K562 (cell line): ENCODE results near the gene RPL22. TPM values are rescaled to one million over a fixed set of nuclear protein-coding genes. Genes with fewer than 3 reads are reported as not detected.

ENCODE experiments used
- CC2D1A ChIP-seq: fragments of 450-650 bp; IDR thresholded peaks from 2 replicates; pipeline ENCODE4 v1.6.1; 2017; ENCODE audit warnings: mild to moderate bottlenecking
- CCAR2 ChIP-seq: fragments of 200-400 bp; formaldehyde crosslinking; IDR thresholded peaks from 2 replicates; pipeline ENCODE4 v1.6.1; 2017; ENCODE audit warnings: mild to moderate bottlenecking, low read depth, low read length
- EHMT2 ChIP-seq: fragments of 450-650 bp; IDR thresholded peaks from 2 replicates; pipeline ENCODE4 v1.6.1; 2018; ENCODE audit warnings: antibody characterized with exemption
- ELF2 ChIP-seq: fragments of 250-450 bp; sonication (Bioruptor Pico); IDR thresholded peaks from 2 replicates; pipeline ENCODE4 v1.5.0; 2021; ENCODE audit warnings: mild to moderate bottlenecking
- IFI16 ChIP-seq: fragments of 250-450 bp; sonication (Bioruptor Pico); IDR thresholded peaks from 2 replicates; pipeline ENCODE4 v2.1.2; 2022; ENCODE audit warnings: mild to moderate bottlenecking, inconsistent platforms
- JUND ChIP-seq, 2 experiments: IDR thresholded peaks; 2 replicates in 1 of 2; 3 replicates in 1 of 2; pipeline ENCODE4 v1.6.1; 2011; ENCODE audit warnings: borderline replicate concordance in 2 of 2, low read depth in 2 of 2, low read length in 2 of 2, improper control_type of control experiment in 1 of 2, missing biosample characterization in 1 of 2, missing genetic modification characterization in 1 of 2, missing genetic modification reagents in 1 of 2
- MTA1 ChIP-seq: fragments of 450-650 bp; IDR thresholded peaks from 2 replicates; pipeline ENCODE4 v1.6.1; 2017; ENCODE audit warnings: borderline replicate concordance
- NCOA4 ChIP-seq: fragments of 450-650 bp; IDR thresholded peaks from 2 replicates; pipeline ENCODE4 v1.6.1; 2018; ENCODE audit warnings: mild to moderate bottlenecking; ENCODE audit not compliant: partially characterized antibody
- NFIX ChIP-seq: fragments of 250-450 bp; sonication (Bioruptor Pico); IDR thresholded peaks from 2 replicates; pipeline ENCODE4 v1.4.0; 2020; ENCODE audit warnings: low read depth, mild to moderate bottlenecking, moderate library complexity
- NR2C1 ChIP-seq, 2 experiments: fragments of 450-650 bp; IDR thresholded peaks; 2 replicates each; pipeline ENCODE4 v1.6.1; 2017; ENCODE audit warnings: mild to moderate bottlenecking in 2 of 2, antibody characterized with exemption in 1 of 2, inconsistent platforms in 1 of 2, missing compliant biosample characterization in 1 of 2, missing genetic modification characterization in 1 of 2
- NR2C2 ChIP-seq, 2 experiments: fragments of 200-800 bp in 1 of 2; sonication (Bioruptor generic) in 1 of 2; sonication (generic) in 1 of 2; formaldehyde crosslinking in 1 of 2; IDR thresholded peaks; 2 replicates each; pipeline versions ENCODE4 v1.6.1 to v1.8.0; 2016 to 2022; ENCODE audit warnings: mild to moderate bottlenecking in 1 of 2, missing compliant biosample characterization in 1 of 2, missing genetic modification characterization in 1 of 2, missing genetic modification reagents in 1 of 2
- POLR2H ChIP-seq: IDR thresholded peaks from 2 replicates; pipeline ENCODE4 v1.6.1; 2016; ENCODE audit warnings: missing genetic modification characterization, low read depth, mild to moderate bottlenecking, control low read depth, missing compliant biosample characterization, moderate library complexity
- SP2 ChIP-seq: IDR thresholded peaks from 2 replicates; pipeline ENCODE4 v1.6.1; 2011; ENCODE audit warnings: mild to moderate bottlenecking, low read depth, low read length, moderate library complexity; ENCODE audit not compliant: poor library complexity, severe bottlenecking; ENCODE audit errors: extremely low read depth
- TAF15 ChIP-seq: fragments of 200-400 bp; formaldehyde crosslinking; IDR thresholded peaks from 2 replicates; pipeline ENCODE4 v1.6.1; 2017; ENCODE audit warnings: mild to moderate bottlenecking, low read depth, low read length, moderate library complexity
- TEAD4 ChIP-seq, 2 experiments: sonication (generic) in 1 of 2; formaldehyde crosslinking in 1 of 2; IDR thresholded peaks; 2 replicates each; pipeline versions ENCODE4 v1.6.1 to v1.8.0; 2012 to 2022; ENCODE audit warnings: borderline replicate concordance in 1 of 2, inconsistent platforms in 1 of 2, low read length in 1 of 2, mild to moderate bottlenecking in 1 of 2, missing genetic modification reagents in 1 of 2
- ZBTB7A ChIP-seq: IDR thresholded peaks from 2 replicates; pipeline ENCODE4 v1.6.1; 2011; ENCODE audit warnings: low read depth, mild to moderate bottlenecking, low read length, moderate library complexity, borderline replicate concordance; ENCODE audit not compliant: control insufficient read depth
- ZFP30 ChIP-seq: fragments of 250-450 bp; sonication (Bioruptor Pico); IDR thresholded peaks from 2 replicates; pipeline ENCODE4 v1.8.0; 2022; ENCODE audit warnings: moderate library complexity, mild to moderate bottlenecking, inconsistent platforms, borderline replicate concordance
- ZNF217 ChIP-seq: sonication (generic); formaldehyde crosslinking; IDR thresholded peaks from 2 replicates; pipeline ENCODE4 v1.8.0; 2022; ENCODE audit warnings: mild to moderate bottlenecking, missing genetic modification reagents
- ZNF696 ChIP-seq: fragments of 250-450 bp; sonication (Bioruptor Pico); conservative IDR thresholded peaks from 2 replicates; pipeline ENCODE4 v1.4.0; 2020; ENCODE audit warnings: mild to moderate bottlenecking, moderate library complexity
- ZNF764 ChIP-seq: fragments of 250-450 bp; sonication (Bioruptor Pico); IDR thresholded peaks from 2 replicates; pipeline ENCODE4 v1.4.0; 2020; ENCODE audit warnings: low read depth, mild to moderate bottlenecking, moderate library complexity
- polyA plus RNA-seq, 8 experiments: library from polyadenylated mRNA; depleted of rRNA in 4 of 8; stranded (reverse) in 5 of 8; unstranded in 3 of 8; fragments of >200 nt; fragmentation: Nextera tagmentation in 2 of 8; fragmentation: Illumina TruSeq in 1 of 8; extraction: Ambion mirVana in 2 of 8; extraction: Trizol in 1 of 8; gene quantifications; 2 replicates each; pipeline versions ENCODE4 v1.2.1 to v1.2.3, GENCODE V29; 2011 to 2014; ENCODE audit warnings: inconsistent platforms in 1 of 8, missing spikeins in 1 of 8
- total RNA-seq, 7 experiments: library from RNA; depleted of rRNA in 6 of 7; stranded (reverse); fragments of >200 nt in 6 of 7; fragmentation: Illumina TruSeq in 2 of 7; extraction: Trizol in 2 of 7; gene quantifications; 2 replicates each; pipeline versions ENCODE4 v1.2.1 to v1.2.3, GENCODE V29; 2011 to 2021; ENCODE audit warnings: low replicate concordance in 1 of 7
- TF ChIP-seq, protein P1 (sequence below): fragments of 250-450 bp; sonication (Bioruptor Pico); IDR thresholded peaks from 2 replicates; pipeline ENCODE4 v1.8.0; 2021; ENCODE audit warnings: borderline replicate concordance, mild to moderate bottlenecking, moderate library complexity; ENCODE audit not compliant: poor library complexity, severe bottlenecking
- TF ChIP-seq, protein P2 (sequence below): fragments of 250-450 bp; sonication (Bioruptor Pico); IDR thresholded peaks from 2 replicates; pipeline ENCODE4 v1.6.1; 2021; ENCODE audit warnings: mild to moderate bottlenecking

Gene RPL22
- total and polyA plus RNA-seq, 9 of the 15 experiments (the other 6 are each of a cell fraction or from before 2014, with no cell fraction given) = 467 to 1,165 (median 607) TPM

DNA sequence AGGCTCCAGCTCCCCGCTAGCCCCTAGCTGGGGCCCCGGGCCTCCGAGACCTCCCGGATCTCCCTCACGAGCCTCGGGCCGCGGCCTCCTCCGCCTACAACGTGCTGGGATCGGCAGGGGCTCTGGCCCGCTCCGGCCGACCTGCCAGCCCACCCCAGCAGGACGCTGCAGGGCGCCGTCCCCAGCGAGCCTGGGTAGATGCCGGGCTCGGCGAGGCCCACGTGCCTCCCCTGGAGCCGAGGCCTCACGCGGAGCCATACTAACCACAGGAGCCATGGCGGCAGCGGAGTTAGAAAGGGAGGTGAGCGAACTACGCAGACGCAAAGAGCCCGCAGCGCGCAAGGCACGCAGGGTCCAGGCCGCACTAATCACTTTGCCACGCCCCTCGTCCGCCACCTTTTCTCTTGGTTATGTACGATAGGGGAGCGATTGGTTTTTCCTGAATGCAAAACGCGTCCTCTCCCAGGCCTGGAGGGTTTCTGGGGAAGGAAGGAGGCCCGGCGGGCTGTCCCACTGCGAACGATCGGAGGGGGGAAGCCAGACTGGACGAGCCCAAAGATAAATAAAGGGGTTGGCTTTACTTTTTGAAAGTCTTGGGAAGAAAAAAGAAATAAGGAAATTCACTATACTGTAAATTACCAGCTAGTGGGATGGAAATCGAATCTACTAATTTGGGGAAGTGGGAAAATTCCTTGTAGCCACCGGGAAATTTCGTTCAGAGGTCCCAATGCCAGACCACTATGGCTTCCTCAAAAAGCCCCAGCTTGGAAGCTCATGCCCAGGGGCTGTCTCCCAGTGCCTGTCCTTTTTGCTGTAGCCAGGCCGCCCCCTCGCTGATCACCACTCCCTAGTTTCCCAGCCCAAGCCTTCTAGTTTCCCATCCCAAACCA, at the start of gene RPL22 (continued):
- TF ChIP-seq, protein P1, sequence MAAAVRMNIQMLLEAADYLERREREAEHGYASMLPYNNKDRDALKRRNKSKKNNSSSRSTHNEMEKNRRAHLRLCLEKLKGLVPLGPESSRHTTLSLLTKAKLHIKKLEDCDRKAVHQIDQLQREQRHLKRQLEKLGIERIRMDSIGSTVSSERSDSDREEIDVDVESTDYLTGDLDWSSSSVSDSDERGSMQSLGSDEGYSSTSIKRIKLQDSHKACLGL = peak; percentile 92
- TF ChIP-seq EHMT2 (peak; percentile 64; the same call in 1 of the 2 replicates), TEAD4 (IDR thresholded peaks at IDR 0.05; ENCODE audit: low read length) (peak; percentile 60), TEAD4 (CRISPR knock-in tag; IDR thresholded peaks at IDR 0.05; ENCODE audit: borderline replicate concordance) (no peak), NR2C2 (CRISPR knock-in tag; IDR thresholded peaks at IDR 0.05) (peak; percentile 87), NR2C2 (tag; IDR thresholded peaks at IDR 0.05) (peak; percentile 60; the same call in 1 of the 2 replicates), CC2D1A (no peak), ELF2 (CRISPR knock-in tag) (0 out of 2 replicates have a peak, but pooled peaks have one; percentile 23), JUND (IDR thresholded peaks at IDR 0.05; ENCODE audit: borderline replicate concordance, low read depth, low read length) (peak; percentile 98), JUND (tag; IDR thresholded peaks at IDR 0.05; ENCODE audit: borderline replicate concordance, low read depth, low read length) (peak; percentile 61; the same call in 1 of the 3 replicates), NFIX (CRISPR knock-in tag) (no peak), SP2 (no peak), ZNF696 (CRISPR knock-in tag) (no peak), IFI16 (CRISPR knock-in tag) (no peak), ZNF764 (CRISPR knock-in tag) (no peak), ZBTB7A (peak; percentile 61; the same call in 1 of the 2 replicates), ZNF217 (CRISPR knock-in tag) (no peak), CCAR2 (no peak), NCOA4 (peak; percentile 98), ZFP30 (CRISPR knock-in tag) (no peak), NR2C1 (IDR thresholded peaks at IDR 0.05) (no peak), NR2C1 (tag; IDR thresholded peaks at IDR 0.05) (no peak; the same call in 1 of the 2 replicates), TAF15 (no peak), MTA1 (0 out of 2 replicates have a peak, but pooled peaks have one; percentile 5), POLR2H (tag) (peak; percentile 86)
- TF ChIP-seq, protein P2, sequence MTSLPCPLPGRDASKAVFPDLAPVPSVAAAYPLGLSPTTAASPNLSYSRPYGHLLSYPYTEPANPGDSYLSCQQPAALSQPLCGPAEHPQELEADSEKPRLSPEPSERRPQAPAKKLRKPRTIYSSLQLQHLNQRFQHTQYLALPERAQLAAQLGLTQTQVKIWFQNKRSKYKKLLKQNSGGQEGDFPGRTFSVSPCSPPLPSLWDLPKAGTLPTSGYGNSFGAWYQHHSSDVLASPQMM (CRISPR knock-in tag) = no peak
